Inflammatory macrophage treated with lipopolysaccharide for 1 hour (primary cell): ENCODE measurements around the gene PCDHB6.
"Not testable (repeated sequence)": the region's sequence is repeated elsewhere in the genome, so short reads cannot be mapped to it uniquely, and the experiment has no call there.

ENCODE experiments used
- DNase-seq, 2 donors: peaks; one replicate each; pipeline ENCODE4 v3.0.0-alpha.2; 2020 to 2022

PCDHB6 gene

DNA sequence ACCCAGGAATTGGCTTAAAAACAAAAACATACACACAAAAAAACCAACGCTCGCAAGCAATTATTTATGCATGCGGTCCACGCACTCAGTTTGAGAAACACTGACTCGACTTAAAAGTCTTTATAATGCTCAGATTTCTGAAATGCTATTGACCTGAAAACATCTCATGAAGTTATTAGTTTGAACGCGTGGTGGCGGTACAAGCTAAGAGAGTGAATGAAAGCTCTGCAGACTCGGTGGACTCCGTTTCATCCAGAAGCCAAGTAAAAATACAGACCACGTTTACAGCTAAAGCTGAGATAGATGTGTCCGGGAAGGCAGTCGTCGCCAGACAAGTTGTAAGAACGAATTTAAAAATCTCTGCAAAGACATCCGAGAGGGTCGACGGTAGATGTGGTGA is at the start of gene PCDHB6:
PCDHB6 (plus strand) TSS at position 246 of the 400 bp plus-strand sequence. CDS start 201 bp downstream, outside the sequence.
- no peak for DNase-seq

DNA sequence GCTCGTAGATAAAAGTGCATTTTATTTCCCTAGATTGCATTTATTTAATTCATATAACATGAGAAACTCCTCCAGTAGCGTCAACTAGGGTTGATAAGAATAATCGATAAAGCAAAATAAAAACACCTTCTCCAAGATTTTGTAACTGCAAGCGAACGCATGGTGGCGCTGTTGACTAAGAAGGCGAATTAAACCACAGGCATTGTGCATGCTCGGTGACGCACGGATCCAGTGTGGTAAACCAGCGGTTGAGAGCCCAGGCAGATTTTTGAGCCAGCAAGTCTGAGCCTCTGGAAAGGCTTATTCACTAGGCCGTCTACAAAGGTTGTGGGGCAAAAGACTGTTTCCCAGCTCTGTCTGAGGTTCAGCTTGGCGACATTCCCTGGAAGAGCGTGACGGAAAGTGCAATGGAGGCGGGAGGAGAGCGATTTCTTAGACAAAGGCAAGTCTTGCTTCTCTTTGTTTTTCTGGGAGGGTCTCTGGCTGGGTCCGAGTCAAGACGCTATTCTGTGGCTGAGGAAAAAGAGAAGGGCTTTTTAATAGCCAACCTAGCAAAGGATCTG is 49.5 kb upstream of the PCDHB6 start, which contains the start of gene PCDHB3:
PCDHB3 (plus strand) TSS at position 231 of the 563 bp plus-strand sequence; CDS start at position 408, 177 bp downstream.
- no peak for DNase-seq

- no peak for DNase-seq
Observed at GRCh38 chr5:141101059-141101458, 48.8 kb upstream of the PCDHB6 start.

- DNase-seq: not testable (repeated sequence)
Observed at GRCh38 chr5:141102070-141102469, 47.8 kb upstream of the PCDHB6 start.

GRCh38 chr5:141102471-141102870 is 47.4 kb upstream of the PCDHB6 start:
- not testable (repeated sequence) for DNase-seq

DNA sequence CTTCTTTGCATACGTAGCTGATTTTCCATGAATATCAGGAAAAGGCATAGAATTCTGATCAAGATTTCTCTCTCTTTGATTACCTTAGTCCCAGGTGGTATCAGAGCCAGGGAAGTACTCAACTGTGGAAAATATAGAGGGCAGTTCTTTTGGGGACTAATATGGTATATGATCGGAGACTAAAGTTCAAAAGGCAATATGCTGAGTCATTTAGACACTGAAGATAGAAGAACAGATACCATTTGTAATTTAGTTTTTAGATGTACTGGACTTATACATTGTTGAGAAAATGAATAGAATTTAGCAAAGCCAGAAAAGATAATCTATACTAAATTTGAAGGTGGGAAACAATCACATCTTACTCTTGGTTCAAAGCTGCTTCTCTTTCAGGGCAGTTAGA is 44.5 kb upstream of the PCDHB6 start:
- no peak for DNase-seq

GRCh38 chr5:141119250-141119649 is 30.6 kb upstream of the PCDHB6 start:
- DNase-seq: no peak

DNA sequence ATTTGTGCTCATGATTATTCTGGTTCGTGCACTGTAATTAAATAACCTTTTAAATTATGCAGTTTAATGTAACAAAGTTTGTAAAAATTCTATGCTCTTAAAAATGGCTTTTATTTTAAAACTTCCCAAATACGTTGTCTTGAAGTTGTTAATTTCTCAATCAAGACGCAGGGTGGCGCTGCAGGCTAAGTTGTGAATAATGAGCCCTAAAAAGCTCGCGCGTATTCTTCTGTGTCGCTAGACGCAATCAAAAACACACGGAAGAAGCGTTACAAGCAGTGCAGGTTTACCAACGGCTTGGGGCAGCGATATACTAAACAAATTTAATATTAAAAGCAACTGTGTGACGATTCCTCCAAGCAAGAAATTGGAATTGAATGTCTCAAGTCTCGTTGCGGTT is 28.3 kb upstream of the PCDHB6 start, which contains the start of gene PCDHB4:
PCDHB4 (plus strand) TSS at position 256 of the 400 bp plus-strand sequence. CDS start 181 bp downstream, outside the sequence.
- no peak for DNase-seq

- DNase-seq: no peak
Observed at GRCh38 chr5:141121985-141122384, 27.9 kb upstream of the PCDHB6 start.

- DNase-seq: not testable (repeated sequence)
Observed at GRCh38 chr5:141123396-141124135, 26.3 kb upstream of the PCDHB6 start.

DNA sequence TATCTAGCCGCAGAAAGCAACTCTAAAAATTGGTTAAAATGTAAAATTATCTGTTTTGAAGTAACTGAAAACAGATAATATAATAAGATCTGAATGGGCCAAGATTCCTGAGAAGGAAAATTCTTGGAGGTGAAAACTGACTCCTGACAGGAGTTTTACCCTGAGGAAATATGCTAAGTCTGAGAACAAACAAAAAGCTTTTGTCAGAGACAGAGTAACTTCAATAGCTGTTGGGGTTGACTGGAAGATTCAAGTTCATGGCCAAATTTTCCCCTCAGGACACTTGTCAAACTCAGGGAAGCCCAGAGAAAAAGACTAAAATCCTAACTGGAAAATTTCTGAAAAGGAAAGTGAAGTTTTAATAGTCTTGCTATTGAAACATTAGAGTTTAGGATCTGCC is 22.6 kb upstream of the PCDHB6 start:
- DNase-seq: no peak

- DNase-seq: no peak
Observed at GRCh38 chr5:141135030-141135717, 14.7 kb upstream of the PCDHB6 start, which contains the start of gene PCDHB5. Gene PCDHB5, plus strand, starts transcription at chr5:141135206. Its CDS starts 229 bp downstream, at chr5:141135435.

DNA sequence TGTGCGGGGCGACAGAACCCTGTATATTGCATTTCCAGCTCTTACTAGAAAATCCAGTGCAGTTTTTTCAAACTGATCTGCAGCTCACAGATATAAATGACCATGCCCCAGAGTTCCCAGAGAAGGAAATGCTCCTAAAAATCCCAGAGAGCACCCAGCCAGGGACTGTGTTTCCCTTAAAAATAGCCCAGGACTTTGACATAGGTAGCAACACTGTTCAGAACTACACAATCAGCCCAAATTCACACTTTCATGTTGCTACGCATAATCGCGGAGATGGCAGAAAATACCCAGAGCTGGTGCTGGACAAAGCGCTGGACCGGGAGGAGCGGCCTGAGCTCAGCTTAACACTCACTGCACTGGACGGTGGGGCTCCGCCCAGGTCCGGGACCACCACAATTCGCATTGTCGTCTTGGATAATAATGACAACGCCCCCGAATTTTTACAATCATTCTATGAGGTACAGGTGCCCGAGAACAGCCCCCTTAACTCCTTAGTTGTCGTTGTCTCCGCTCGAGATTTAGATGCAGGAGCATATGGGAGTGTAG is 14.1 kb upstream of the PCDHB6 start:
- no peak for DNase-seq

- DNase-seq: not testable (repeated sequence)
Observed at GRCh38 chr5:141137346-141137745, 12.5 kb upstream of the PCDHB6 start.

DNA sequence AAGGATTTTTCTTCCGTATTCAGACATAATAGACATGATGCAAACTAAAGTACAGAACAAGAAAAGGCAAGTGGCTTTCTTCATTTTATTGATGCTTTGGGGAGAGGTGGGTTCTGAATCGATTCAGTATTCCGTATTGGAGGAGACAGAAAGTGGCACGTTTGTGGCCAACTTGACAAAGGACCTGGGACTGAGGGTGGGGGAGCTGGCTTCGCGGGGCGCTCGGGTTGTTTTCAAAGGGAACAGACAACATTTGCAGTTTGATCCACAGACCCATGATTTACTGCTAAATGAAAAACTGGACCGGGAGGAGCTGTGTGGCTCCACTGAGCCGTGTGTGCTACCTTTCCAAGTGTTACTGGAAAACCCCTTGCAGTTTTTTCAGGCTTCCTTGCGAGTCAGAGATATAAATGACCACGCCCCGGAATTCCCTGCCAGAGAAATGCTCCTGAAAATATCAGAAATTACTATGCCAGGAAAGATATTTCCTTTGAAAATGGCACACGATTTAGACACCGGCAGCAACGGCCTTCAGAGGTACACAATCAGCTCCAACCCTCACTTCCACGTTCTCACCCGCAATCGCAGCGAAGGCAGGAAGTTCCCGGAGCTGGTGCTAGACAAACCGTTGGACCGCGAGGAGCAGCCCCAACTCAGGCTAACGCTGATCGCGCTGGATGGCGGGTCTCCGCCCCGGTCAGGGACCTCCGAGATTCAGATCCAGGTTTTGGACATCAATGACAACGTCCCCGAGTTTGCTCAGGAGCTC is 551 bp downstream of the PCDHB6 start:
- no peak for DNase-seq

- no peak for DNase-seq
Observed at GRCh38 chr5:141150993-141151325, 1.1 kb downstream of the PCDHB6 start.

- not testable (repeated sequence) for DNase-seq
Observed at GRCh38 chr5:141151632-141152031, 1.8 kb downstream of the PCDHB6 start.

DNA sequence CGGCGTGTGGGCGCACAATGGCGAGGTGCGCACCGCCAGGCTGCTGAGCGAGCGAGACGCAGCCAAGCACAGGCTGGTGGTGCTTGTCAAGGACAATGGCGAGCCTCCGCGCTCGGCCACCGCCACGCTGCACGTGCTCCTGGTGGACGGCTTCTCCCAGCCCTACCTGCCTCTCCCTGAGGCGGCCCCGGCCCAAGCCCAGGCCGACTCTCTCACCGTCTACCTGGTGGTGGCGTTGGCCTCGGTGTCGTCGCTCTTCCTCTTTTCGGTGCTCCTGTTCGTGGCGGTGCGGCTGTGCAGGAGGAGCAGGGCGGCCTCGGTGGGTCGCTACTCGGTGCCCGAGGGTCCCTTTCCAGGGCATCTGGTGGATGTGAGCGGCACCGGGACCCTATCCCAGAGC is 2.2 kb downstream of the PCDHB6 start:
- not testable (repeated sequence) for DNase-seq

GRCh38 chr5:141155540-141156374 is 5.9 kb downstream of the PCDHB6 start:
- no peak for DNase-seq

DNA sequence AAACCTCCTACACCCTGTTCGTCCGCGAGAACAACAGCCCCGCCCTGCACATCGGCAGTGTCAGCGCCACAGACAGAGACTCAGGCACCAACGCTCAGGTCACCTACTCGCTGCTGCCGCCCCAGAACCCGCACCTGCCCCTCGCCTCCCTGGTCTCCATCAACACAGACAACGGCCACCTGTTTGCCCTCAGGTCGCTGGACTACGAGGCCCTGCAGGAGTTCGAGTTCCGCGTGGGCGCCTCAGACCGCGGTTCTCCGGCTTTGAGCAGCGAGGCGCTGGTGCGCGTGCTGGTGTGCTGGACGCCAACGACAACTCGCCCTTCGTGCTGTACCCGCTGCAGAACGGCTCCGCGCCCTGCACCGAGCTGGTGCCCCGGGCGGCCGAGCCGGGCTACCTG is 7.5 kb downstream of the PCDHB6 start:
- DNase-seq: not testable (repeated sequence)

- DNase-seq: not testable (repeated sequence)
Observed at GRCh38 chr5:141157901-141158300, 8.0 kb downstream of the PCDHB6 start.
